Heart left ventricle (tissue), 16 donors: ENCODE data around the gene MRPS10. TPM values are rescaled to one million over a fixed set of nuclear protein-coding genes. Genes with fewer than 3 reads are reported as not detected.

Experiments
- ATAC-seq, 4 donors: fragments of 200-7000 bp; cut with Tn5 transposase; one replicate each; pipeline ENCODE4 v1.9.1; 2020 to 2022; ENCODE audit warnings: moderate library complexity in 4 of 4, mild to moderate bottlenecking in 3 of 4, moderate number of reproducible peaks in 1 of 4
- DNase-seq, 5 donors: peaks; one replicate each; pipeline ENCODE4 v3.0.0-alpha.2; 2020
- H3K27ac ChIP-seq, 12 donors: fragments of 200-600 bp; sonication (generic) in 4 of 12; one replicate each; pipeline versions ENCODE4 v1.5.0 to v1.8.0; 2016 to 2022; ENCODE audit warnings: mild to moderate bottlenecking in 2 of 12
- H3K27me3 ChIP-seq, 9 donors: fragments of 200-600 bp; sonication (generic) in 2 of 9; one replicate each; pipeline versions ENCODE4 v1.5.1 to v1.8.0; 2016 to 2022; ENCODE audit warnings: mild to moderate bottlenecking in 3 of 9
- H3K36me3 ChIP-seq, 9 donors: fragments of 200-600 bp; sonication (generic) in 2 of 9; one replicate each; pipeline versions ENCODE4 v1.5.0 to v1.8.0; 2018 to 2022; ENCODE audit warnings: mild to moderate bottlenecking in 2 of 9
- H3K4me1 ChIP-seq, 12 donors: fragments of 200-600 bp; sonication (generic) in 4 of 12; one replicate each; pipeline versions ENCODE4 v1.5.0 to v1.8.0; 2016 to 2022; ENCODE audit warnings: mild to moderate bottlenecking in 3 of 12
- H3K4me3 ChIP-seq, 12 donors: fragments of 200-600 bp; sonication (generic) in 4 of 12; one replicate each; pipeline versions ENCODE4 v1.5.0 to v1.8.0; 2017 to 2022; ENCODE audit warnings: mild to moderate bottlenecking in 9 of 12, moderate library complexity in 4 of 12
- H3K9me3 ChIP-seq, 12 donors: fragments of 200-600 bp; sonication (generic) in 4 of 12; one replicate each; pipeline versions ENCODE4 v1.5.0 to v1.8.0; 2016 to 2022; ENCODE audit warnings: mild to moderate bottlenecking in 1 of 12
- CTCF ChIP-seq, 12 donors: fragments of 200-600 bp; sonication (generic) in 4 of 12; IDR thresholded peaks; one replicate each; pipeline versions ENCODE4 v1.5.0 to v1.8.0; 2018 to 2022; ENCODE audit warnings: antibody characterized with exemption in 12 of 12, mild to moderate bottlenecking in 5 of 12
- POLR2A ChIP-seq, 2 donors: fragments of 450-650 bp; IDR thresholded peaks; one replicate each; pipeline ENCODE4 v1.6.1; 2017; ENCODE audit warnings: antibody characterized with exemption in 2 of 2, mild to moderate bottlenecking in 2 of 2, moderate library complexity in 2 of 2
- WGBS, 4 donors: extraction: QIAGEN DNeasy Blood & Tissue Kit in 2 of 4; methylation state at CpG; one replicate each; pipeline versions ENCODE4 v1.1.5 to v1.1.7; 2013 to 2018; 5-methylcytosine and 5-hydroxymethylcytosine counted together
- intact Hi-C, 10 donors: fragments of 100-400 bp; cut with DNase I; formaldehyde crosslinking; loops; one replicate each; pipeline versions ENCODE4 v1.11.1 to v1.14.2; 2022
- long read RNA-seq, 3 donors: library from polyadenylated mRNA; unstranded; transcript quantifications; one replicate each; pipeline ENCODE4 v2.0.0, GENCODE V29; 2020 to 2021
- polyA plus RNA-seq, 2 donors: library from polyadenylated mRNA; stranded (reverse); fragments of 200-250 nt; gene quantifications; one replicate each; pipeline ENCODE4 v1.2.3, GENCODE V29; 2013
- total RNA-seq, 9 donors: library from RNA; depleted of rRNA in 2 of 9; stranded (reverse); fragments of >200 nt in 2 of 9; fragmentation: NEBNext Ultra II Directional in 3 of 9; extraction: Animal tissue kit (Norgen Biotek cat#: 25700) in 3 of 9; gene quantifications; one replicate each; pipeline versions ENCODE4 v1.1.0 to v1.2.4, GENCODE V29; 2016 to 2023
- donor health status: ischemic (EF 13 %, LVEDD 7.1; RV severe dilation, severe dysfunction).
- donor health status: healthy with polysubstance abuse.
- donor health status: DM: no; HTN: yes; CAD: no.
- donor health status: DM: no; HTN: no; CAD: no.
- donor health status: ischemic (EF 25% LVEDD 6.9; RV normal size, moderate dysfunction).
- donor health status: ischemic (EF 25% LVEDD 5.7; RV mildly dilated, moderate dysfunction).
- donor health status: healthy.
- donor health status: DM: yes; HTN: yes; CAD: no.
- donor health status: ischemic (EF 35%, LVEDD 5.7; RV mildly dilated, moderate dysfunction).
- donor health status: nonischemic (EF 11% LVEDD 7.7; RV severe dilation, severe dysfunction).
- donor health status: DM: yes; HTN: yes; CAD: no.
- donor health status: PGD.
- donor health status: ischemic (EF 29% LVEDD 5.4; RV normal size, mild dysfunction).
- donor health status: nonischemic (EF 23%, LVEDD 6.1; RV moderate dilation, normal function).

The MRPS10 gene
- total RNA-seq (10 to 100 TPM; 47.5 to 73.5 (median 57.3) TPM), polyA plus RNA-seq (10 to 100 TPM; 36.9 to 44.3 TPM)
- long read RNA-seq, donor 1, transcript MRPS10-201 (7 exons, 2,110 nt), result major isoform, 58 of 68 reads
- long read RNA-seq, donor 1, partial matches to known transcripts, result 1 of 68 reads
- long read RNA-seq, donor 1, other reads (novel, unspliced or antisense), result 9 of 68 reads
- long read RNA-seq, donor 2, transcript MRPS10-201 (7 exons, 2,110 nt), result major isoform, 480 of 595 reads
- long read RNA-seq, donor 2, partial matches to known transcripts, result 19 of 595 reads
- long read RNA-seq, donor 2, other reads (novel, unspliced or antisense), result 96 of 595 reads
- long read RNA-seq, donor 3, transcript MRPS10-201 (7 exons, 2,110 nt), result major isoform, 97 of 115 reads
- long read RNA-seq, donor 3, partial matches to known transcripts, result 0 of 115 reads
- long read RNA-seq, donor 3, other reads (novel, unspliced or antisense), result 18 of 115 reads

- 10 to 11% (median 11%) methylated on average over 29 of the region's 29 CpGs for WGBS, 4 donors
- H3K27me3 ChIP-seq, result no peaks in the 10 kb centered on the region
- TF ChIP-seq POLR2A (IDR thresholded peaks at IDR 0.05), result peak in 1 of 2 donors; percentile 62
- TF ChIP-seq CTCF (IDR thresholded peaks at IDR 0.05), result peak in 1 of 12 donors; percentile 22
- H3K4me3 ChIP-seq, result peak within 1 kb of the TSS; percentile 49 to 90 (median 80)
- H3K27ac ChIP-seq, result peak within 1 kb of the TSS; percentile 53 to 87 (median 80)
- intact Hi-C loops, result loop anchor here in 6 of 10 donors (5.0 to 10.0 kb wide), 11 partner anchors 140 to 440 kb away; partner anchors contain the start of genes BYSL (in 3 of the 6), MED20 (in 3 of the 6), PRICKLE4 (in 2 of the 6) and TOMM6 (in 2 of the 6)
- H3K4me1 ChIP-seq, result peaks cover 0 to 23% (median 12%) of the 10 kb centered on the region in 12 donors
- peaks cover 0 to 22% (median 14%) of the 10 kb centered on the region in 9 donors for H3K36me3 ChIP-seq
- peak; percentile 93 to 94 (median 93) for DNase-seq
- ATAC-seq, result peak; percentile 99 to 100 (median 100)
- H3K9me3 ChIP-seq, result no peaks in the 10 kb centered on the region
Measured at GRCh38 chr6:42217519-42218367, at the start of gene MRPS10. Gene MRPS10 (minus strand): TSS chr6:42217861. CDS start chr6:42217849, 12 bp downstream.

- intact Hi-C loops, result no loop called here
- WGBS, 4 donors, result 77 to 92% (median 88%) methylated on average over 1 of the region's 1 CpG
- Histone ChIP-seq H3K36me3 (peaks cover 0 to 29% (median 0%) of the 10 kb centered on the region in 9 donors), H3K4me1 (peaks cover 0 to 30% (median 11%) of the 10 kb centered on the region in 12 donors), H3K9me3 (no peaks in the 10 kb centered on the region), H3K27ac (no peak overlapping the region), H3K4me3 (no peak overlapping the region), H3K27me3 (no peaks in the 10 kb centered on the region)
- ATAC-seq (no peak), DNase-seq (no peak)
- TF ChIP-seq POLR2A (IDR thresholded peaks at IDR 0.05), result no peak
- TF ChIP-seq CTCF (IDR thresholded peaks at IDR 0.05), result no peak
Measured at GRCh38 chr6:42266538-42266937, 48.9 kb upstream of the MRPS10 start.

DNA sequence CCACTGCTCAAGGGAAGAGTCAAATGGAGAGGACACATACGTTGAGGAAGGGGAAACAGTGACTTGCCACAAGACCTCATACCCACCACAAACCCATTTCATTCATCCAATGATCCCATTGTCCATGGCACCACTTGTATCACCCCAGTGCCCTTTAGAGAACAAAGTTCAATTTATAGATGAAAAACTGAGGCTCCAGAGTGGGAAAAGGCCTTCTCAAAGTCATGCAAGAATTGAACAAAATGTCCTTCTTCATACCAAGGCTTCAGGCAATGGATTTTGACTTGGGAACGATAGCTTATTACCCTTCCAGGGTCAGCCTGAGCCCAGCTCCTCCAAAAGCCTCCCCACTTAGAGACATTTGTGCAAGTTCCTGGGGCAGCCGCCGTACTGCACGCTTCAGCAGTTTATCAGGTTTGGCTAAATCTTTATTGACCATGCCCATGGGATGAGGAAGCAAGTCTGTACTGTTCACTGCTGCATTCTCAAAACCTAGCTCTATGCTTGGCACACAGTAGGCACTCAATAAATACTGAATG lies 47.3 kb upstream of the MRPS10 start:
- peaks cover 0 to 29% (median 0%) of the 10 kb centered on the region in 9 donors for H3K36me3 ChIP-seq
- 82 to 92% (median 90%) methylated on average over 5 of the region's 5 CpGs for WGBS, 4 donors
- H3K9me3 ChIP-seq, result no peaks in the 10 kb centered on the region
- no peak for DNase-seq
- intact Hi-C loops, result loop anchor here in 9 of 10 donors (5.0 kb wide), 3 partner anchors 187 to 282 kb away; partner anchors contain the start of gene TRERF1 (in 2 of the 9)
- no peaks in the 10 kb centered on the region for H3K27me3 ChIP-seq
- peaks cover 0 to 47% (median 13%) of the 10 kb centered on the region in 12 donors for H3K4me1 ChIP-seq
- H3K4me3 ChIP-seq, result no peak overlapping the region
- TF ChIP-seq POLR2A (IDR thresholded peaks at IDR 0.05), result no peak
- TF ChIP-seq CTCF (IDR thresholded peaks at IDR 0.05), result no peak
- peak overlapping the region in 3 of 12 donors; percentile 27 to 42 (median 38) for H3K27ac ChIP-seq
- ATAC-seq, result no peak
